GM06990 (cell line): ENCODE measurements around the gene URB1.

Source experiments
- DNase-seq: peaks from one replicate; pipeline ENCODE4 v3.0.0-alpha.2; 2011; ENCODE audit not compliant: insufficient read length; ENCODE audit errors: extremely low read depth
- H3K27me3 ChIP-seq: replicated peaks from 2 replicates; pipeline ENCODE4 v1.6.0; 2011; ENCODE audit warnings: low read length; ENCODE audit not compliant: control insufficient read depth, insufficient read depth
- H3K36me3 ChIP-seq: 2 replicates; pipeline ENCODE4 v1.5.1; 2011; ENCODE audit warnings: low read length; ENCODE audit not compliant: control insufficient read depth, insufficient read depth
- H3K4me3 ChIP-seq: replicated peaks from 2 replicates; pipeline ENCODE4 v1.5.1; 2011; ENCODE audit warnings: low read depth, mild to moderate bottlenecking, control low read depth, low read length
- CTCF ChIP-seq: IDR thresholded peaks from 2 replicates; pipeline ENCODE4 v1.5.1; 2011; ENCODE audit warnings: low read length, control low read depth, mild to moderate bottlenecking, inconsistent platforms; ENCODE audit not compliant: insufficient read depth, poor library complexity, severe bottlenecking

The URB1 gene

GRCh38 chr21:32426066-32426465 lies 33.3 kb upstream of the URB1 start:
- no peak for TF ChIP-seq CTCF
- no peak for DNase-seq
- no peaks in the 10 kb centered on the region; the same call in 1 of the 2 replicates for H3K27me3 ChIP-seq

GRCh38 chr21:32425628-32426027 lies 32.8 kb upstream of the URB1 start:
- Histone ChIP-seq H3K36me3 (no peaks in the 10 kb centered on the region), H3K4me3 (no peak overlapping the region), H3K27me3 (no peaks in the 10 kb centered on the region; the same call in 1 of the 2 replicates)
- DNase-seq = no peak
- no peak for TF ChIP-seq CTCF

More at GRCh38 chr21:32426066-32426465, 33.3 kb upstream of the URB1 start:
- no peak overlapping the region for H3K4me3 ChIP-seq
- no peaks in the 10 kb centered on the region for H3K36me3 ChIP-seq

DNA sequence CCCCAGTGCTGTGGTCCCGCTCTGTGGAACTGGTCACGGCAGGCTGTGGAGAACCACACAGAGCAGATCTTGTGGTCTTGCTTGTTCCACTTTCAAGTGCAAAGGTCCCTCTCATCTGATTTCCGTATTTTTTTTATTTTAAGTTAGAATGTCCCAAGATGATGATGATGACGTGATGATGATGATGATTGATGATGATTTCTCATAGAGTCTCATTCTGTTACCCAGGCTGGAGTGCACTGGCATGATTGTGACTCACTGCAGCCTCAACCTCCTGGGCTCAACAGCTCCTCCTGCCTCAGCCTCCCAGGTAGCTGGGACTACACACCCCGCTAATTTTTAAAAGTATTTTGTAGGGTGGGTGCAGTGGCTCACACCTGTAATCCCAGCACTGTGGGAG lies 31.9 kb upstream of the URB1 start:
- Histone ChIP-seq H3K4me3 (no peak overlapping the region), H3K27me3 (no peaks in the 10 kb centered on the region; the same call in 1 of the 2 replicates), H3K36me3 (no peaks in the 10 kb centered on the region)
- DNase-seq = no peak
- no peak for TF ChIP-seq CTCF

DNA sequence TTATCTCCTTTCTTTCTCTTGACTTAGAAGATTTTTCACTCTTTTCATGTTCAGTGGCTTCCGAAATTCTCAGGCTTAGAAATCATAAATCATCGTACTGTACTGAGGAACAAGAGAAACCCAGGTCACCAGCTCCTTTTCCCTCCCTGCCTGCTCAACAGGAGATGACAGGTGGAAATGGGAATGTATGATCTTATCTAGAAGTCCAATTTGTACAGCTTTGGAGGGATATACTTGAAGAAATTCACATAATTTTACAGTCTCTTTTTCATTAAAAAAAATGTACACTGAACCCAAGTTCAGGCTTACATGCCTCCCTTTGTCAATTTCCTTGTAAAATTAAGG lies 31.4 kb upstream of the URB1 start:
- no peak overlapping the region for H3K4me3 ChIP-seq
- no peaks in the 10 kb centered on the region; the same call in 1 of the 2 replicates for H3K27me3 ChIP-seq
- DNase-seq = no peak
- no peak for TF ChIP-seq CTCF
- no peaks in the 10 kb centered on the region for H3K36me3 ChIP-seq

- Histone ChIP-seq H3K4me3 (no peak overlapping the region), H3K36me3 (no peaks in the 10 kb centered on the region), H3K27me3 (no peaks in the 10 kb centered on the region; the same call in 1 of the 2 replicates)
- no peak for TF ChIP-seq CTCF
- DNase-seq = no peak
Observed at GRCh38 chr21:32423320-32424190, 30.7 kb upstream of the URB1 start.

- Histone ChIP-seq H3K36me3 (no peaks in the 10 kb centered on the region), H3K4me3 (no peak overlapping the region), H3K27me3 (no peaks in the 10 kb centered on the region; the same call in 1 of the 2 replicates)
- no peak for TF ChIP-seq CTCF
- DNase-seq = no peak
Observed at GRCh38 chr21:32422064-32422463, 29.3 kb upstream of the URB1 start.
